DMS114 treated with DMSO at 0.1 percent for 48 hours (cell line): Measurements from ENCODE around the gene CHRNA1.
A peak's percentile ranks its signal among the peaks of the same experiment; 100 is the strongest.
"Not testable (repeated sequence)": the region's sequence is repeated elsewhere in the genome, so short reads cannot be mapped to it uniquely, and the experiment has no call there.

ENCODE experiments used
- DNase-seq: peaks from one replicate; lab custom pipeline; 2025; ENCODE audit not compliant: unreplicated experiment; lab: John Stamatoyannopoulos, UW

CHRNA1 gene

GRCh38 chr2:174717916-174718315, 46.4 kb downstream of the CHRNA1 start:
- DNase-seq, result no peak

- no peak for DNase-seq
Measured at GRCh38 chr2:174717273-174717672, 47.0 kb downstream of the CHRNA1 start.

- DNase-seq, result no peak
Measured at GRCh38 chr2:174716785-174717184, 47.5 kb downstream of the CHRNA1 start.

DNA sequence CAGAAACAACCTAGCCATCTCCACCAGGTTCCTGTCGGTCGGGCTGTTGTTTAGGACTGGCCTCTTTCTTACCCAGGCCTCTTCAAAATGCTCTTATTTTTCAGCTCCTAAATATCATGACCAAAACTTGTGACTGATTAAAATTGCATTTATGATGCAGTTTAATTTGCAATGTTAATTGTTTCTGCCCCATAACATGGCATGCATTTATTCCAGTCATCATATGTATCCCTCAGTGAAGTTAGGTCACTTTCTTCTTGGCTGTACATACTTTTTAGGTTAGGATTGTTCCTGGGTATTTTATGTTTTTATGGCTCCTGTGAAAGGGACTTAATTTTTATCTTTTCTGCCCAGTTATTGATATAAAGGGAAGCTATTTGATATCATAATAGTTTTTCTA, 50.6 kb downstream of the CHRNA1 start:
- no peak for DNase-seq

DNA sequence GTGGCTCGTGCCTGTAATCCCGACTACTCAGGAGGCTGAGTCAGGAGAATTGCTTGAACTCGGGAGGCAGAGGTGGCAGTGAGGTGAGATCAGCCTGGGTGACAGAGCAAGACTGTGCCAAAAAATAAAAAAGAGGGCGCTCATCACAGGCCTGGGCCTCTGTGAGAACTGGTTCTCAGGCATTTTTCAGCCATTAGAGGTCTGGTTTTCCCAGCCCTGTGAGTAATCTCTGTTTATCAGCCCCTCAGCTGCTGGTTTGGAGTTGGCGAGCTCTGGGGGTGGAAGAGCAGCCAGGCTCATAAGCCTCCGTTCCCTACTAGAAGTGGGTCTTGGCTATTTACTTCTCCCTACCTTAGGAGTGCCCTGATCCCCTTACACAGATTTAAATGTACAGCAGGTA, 53.1 kb downstream of the CHRNA1 start:
- DNase-seq, result no peak

DNA sequence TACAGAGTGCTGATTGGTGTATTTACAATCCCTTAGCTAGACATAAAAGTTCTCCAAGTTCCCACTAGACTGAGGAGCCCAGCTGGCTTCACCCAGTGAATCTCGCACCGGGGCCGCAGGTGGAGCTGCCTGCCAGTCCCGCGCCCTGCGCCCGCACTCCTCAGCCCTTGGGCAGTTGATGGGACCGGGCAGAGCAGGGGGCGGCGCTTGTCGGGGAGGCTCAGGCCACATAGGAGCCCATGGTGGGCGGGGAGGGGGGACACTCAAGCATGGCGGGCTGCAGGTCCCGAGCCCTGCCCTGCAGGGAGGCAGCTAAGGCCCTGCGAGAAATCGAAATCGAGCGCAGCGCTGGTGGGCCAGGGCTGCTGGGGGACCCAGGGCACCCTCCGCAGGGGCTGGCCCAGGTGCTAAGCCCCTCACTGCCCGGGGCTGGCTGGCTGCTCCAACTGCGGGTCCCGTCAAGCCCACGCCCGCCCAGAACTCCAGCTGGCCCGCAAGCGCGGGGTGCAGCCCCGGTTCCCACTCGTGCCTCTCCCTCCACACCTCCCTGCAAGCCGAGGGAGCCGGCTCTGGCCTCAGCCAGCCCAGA, 54.8 kb downstream of the CHRNA1 start:
- not testable (repeated sequence) for DNase-seq

DNA sequence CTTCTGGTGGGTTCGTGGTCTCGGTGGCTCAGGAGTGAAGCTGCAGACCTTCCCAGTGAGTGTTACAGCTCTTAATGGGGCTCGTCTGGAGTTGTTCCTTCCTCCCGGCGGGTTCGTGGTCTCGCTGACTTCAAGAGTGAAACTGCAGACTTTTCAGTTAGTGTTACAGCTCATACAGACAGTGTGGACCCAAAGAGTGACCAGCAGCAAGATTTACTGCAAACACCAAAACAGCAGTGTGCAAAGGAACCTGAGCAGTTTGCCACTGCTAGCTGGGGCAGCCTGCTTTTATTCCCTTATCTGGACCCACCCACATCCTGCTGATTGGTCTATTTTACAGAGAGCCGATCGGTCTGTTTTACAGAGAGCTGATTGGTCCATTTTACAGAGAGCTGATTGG, 55.6 kb downstream of the CHRNA1 start:
- DNase-seq, result no peak

- no peak for DNase-seq
Measured at GRCh38 chr2:174705321-174705720, 59.0 kb downstream of the CHRNA1 start.

GRCh38 chr2:174704642-174705041, 59.6 kb downstream of the CHRNA1 start:
- no peak for DNase-seq

DNA sequence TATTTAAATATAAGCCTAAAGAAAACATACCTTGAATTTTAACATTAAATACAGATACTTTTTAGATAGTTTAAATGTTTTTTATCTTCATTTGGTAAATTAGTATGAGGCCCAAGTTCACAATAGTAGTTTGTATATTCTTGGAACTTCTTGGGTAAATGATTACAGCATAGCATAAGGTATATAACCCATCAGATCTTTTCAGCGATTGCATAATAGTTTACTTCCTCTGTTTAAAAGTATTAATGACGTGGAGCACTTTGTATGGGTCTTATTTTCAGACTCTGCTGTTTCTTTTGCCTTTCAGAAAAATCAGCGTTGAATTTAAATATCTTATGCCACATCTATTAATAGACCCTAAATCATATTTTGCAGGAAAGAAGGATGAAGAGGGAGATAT, 60.2 kb downstream of the CHRNA1 start:
- no peak for DNase-seq

- no peak for DNase-seq
Measured at GRCh38 chr2:174703430-174703829, 60.8 kb downstream of the CHRNA1 start.

GRCh38 chr2:174702541-174702940, 61.7 kb downstream of the CHRNA1 start:
- DNase-seq, result no peak

GRCh38 chr2:174699993-174700766, 64.1 kb downstream of the CHRNA1 start:
- DNase-seq, result peak; percentile 30
